WTC11 (cell line): ENCODE measurements around the gene SOWAHB.

Experiments
- ATF2 ChIP-seq: sonication (generic); formaldehyde crosslinking; IDR thresholded peaks from 2 replicates; pipeline ENCODE4 v1.8.1; 2022; ENCODE audit warnings: low read depth, missing genetic modification reagents, borderline replicate concordance
- CBFB ChIP-seq: sonication (generic); formaldehyde crosslinking; IDR thresholded peaks from 2 replicates; pipeline ENCODE4 v1.8.1; 2022; ENCODE audit warnings: mild to moderate bottlenecking, low read depth, missing genetic modification reagents
- NR2C2 ChIP-seq: sonication (generic); formaldehyde crosslinking; IDR thresholded peaks from 2 replicates; pipeline ENCODE4 v1.8.0; 2022; ENCODE audit warnings: mild to moderate bottlenecking, missing genetic modification reagents
- SP1 ChIP-seq: sonication (generic); formaldehyde crosslinking; conservative IDR thresholded peaks from 2 replicates; pipeline ENCODE4 v1.8.1; 2022; ENCODE audit warnings: missing genetic modification reagents
- STAT6 ChIP-seq: sonication (generic); formaldehyde crosslinking; conservative IDR thresholded peaks from 2 replicates; pipeline ENCODE4 v1.8.1; 2023; ENCODE audit warnings: mild to moderate bottlenecking, low read depth, missing genetic modification reagents, moderate library complexity
- USF2 ChIP-seq: sonication (generic); formaldehyde crosslinking; IDR thresholded peaks from 2 replicates; pipeline ENCODE4 v1.8.1; 2023; ENCODE audit warnings: mild to moderate bottlenecking, missing genetic modification reagents, moderate library complexity
- ZNF512 ChIP-seq: sonication (generic); formaldehyde crosslinking; IDR thresholded peaks from 2 replicates; pipeline ENCODE4 v1.8.1; 2022; ENCODE audit warnings: missing genetic modification reagents, borderline replicate concordance

GRCh38 chr4:76930685-76931084, 32.7 kb upstream of the SOWAHB start:
- TF ChIP-seq USF2 (no peak), ZNF512 (CRISPR knock-in tag) (no peak), NR2C2 (CRISPR knock-in tag) (no peak), SP1 (CRISPR knock-in tag) (no peak), ATF2 (CRISPR knock-in tag) (no peak), CBFB (CRISPR knock-in tag) (no peak), STAT6 (CRISPR knock-in tag) (no peak)
